Stimulated activated CD8-positive, alpha-beta memory T cell treated with anti-CD3 and anti-CD28 coated beads, Interleukin-15, amount 100 ng/mL, for 24 hours (primary cell): Measurements from ENCODE around the gene GFAP.

Experiments
- DNase-seq: peaks from one replicate; pipeline ENCODE4 v3.0.0-alpha.2; 2020; ENCODE audit warnings: low read depth

GFAP gene

DNA sequence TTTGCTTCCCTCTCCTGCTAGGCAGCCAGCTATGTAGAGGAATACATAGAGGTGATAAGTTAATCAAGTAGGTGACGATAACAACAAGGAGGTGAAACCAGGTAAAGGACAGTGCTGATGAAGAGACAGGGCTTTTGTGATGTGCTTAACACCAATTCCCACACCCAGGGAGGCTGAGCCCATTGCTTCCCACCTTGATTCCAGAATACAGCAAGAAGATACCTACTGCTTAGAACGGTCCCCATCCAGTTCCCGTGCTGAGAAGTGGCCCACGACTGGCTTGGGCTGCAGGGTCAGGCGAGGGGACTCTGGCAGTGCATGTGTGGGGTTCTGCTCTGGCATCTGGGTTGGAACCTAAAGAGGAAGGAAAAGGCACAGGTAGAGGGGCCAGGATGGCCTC lies 16.1 kb upstream of the GFAP start:
- no peak for DNase-seq

DNA sequence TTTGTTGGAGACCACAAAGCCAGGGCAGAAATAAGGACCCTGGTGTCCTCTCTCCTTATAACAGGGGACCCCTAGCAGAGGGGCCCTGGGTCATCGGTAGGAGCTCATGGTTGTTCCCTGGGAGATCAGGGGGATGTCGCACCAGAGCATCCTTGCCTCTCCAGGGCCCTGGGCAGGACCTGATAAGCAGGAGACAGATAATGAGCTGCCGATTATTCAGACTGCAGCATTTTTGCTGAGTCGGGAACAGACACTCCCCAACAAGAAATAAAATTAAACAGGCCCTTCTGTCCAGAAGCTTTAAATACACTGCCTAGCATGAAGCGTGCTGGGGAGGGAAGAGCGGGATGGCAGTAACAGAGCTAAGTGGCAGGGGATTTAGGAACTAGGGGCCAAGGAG lies 15.4 kb upstream of the GFAP start:
- no peak for DNase-seq

DNA sequence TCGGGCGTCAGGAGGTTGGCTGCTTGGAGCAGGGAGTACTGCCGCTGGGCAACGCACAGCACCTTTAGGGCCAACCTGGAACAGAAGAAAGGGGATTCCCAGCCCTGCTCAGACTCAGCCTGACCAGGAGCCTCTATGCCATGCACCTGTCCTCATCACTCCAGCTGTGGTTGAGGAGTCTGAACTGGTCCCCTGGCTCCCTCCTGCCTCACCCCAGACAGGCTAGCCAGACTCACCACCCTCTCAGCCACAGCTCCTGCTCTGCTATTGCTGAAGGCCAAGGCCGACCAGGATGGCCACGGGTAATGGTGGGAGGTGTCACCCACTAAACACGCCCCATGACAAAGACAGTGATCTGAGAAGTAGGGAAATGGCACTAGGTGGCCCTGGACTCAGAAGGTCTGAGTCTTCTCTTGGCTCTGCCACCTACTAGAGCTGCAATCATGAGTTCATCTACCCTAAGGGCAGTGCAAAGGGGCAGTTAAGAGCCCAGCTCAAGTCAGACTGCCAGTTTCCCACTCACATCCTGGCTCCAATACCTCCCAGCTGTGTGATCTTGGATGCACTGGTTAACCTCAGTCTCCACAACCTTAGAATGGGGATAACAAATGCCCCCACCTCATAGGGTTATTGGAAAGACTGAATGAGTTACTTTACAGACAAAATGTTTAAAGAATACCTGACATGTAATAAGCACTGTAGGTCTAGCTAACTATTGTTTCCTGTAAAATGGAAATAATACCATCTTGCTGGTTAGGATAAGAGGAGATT lies 13.8 kb upstream of the GFAP start:
- no peak for DNase-seq

DNA sequence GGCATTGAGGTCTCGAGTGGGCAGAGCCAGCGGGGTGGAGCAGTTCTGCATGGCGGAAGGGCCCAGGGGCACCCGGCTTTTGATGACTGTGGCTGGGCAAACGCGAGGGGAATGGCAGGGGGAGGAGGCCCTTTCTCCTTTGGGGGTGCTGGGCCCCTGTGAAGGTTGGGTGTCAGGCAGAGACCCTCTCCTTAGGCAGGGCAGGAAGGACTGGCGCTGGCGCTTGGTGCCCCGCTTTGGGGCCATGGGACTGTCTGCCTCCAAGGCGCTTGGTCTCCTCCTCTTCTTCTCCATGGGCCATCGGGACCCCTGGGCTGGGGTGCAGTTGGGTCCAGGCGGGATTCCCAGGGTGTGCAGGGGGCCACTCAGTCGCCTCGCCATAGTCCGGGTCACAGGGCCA lies 12.8 kb upstream of the GFAP start:
- no peak for DNase-seq

DNA sequence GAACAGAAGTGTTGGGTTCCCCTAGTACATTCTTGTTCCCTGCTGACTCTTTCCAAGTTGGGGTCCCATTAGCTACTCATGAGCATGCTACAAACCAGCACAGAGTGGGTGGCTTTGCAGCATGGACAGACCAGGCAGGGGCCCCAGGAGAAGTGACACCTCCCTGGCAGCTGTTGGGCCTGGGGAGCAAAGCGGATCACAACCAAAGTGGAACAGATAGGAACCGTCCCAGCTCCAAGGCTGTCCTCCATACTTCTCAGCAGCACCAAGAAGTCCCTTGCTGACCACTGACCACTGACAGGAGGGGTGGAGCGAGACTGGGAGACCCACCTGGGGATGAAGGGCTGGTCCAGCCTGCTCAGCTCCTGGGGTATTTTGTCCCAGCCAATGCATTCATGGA lies 12.4 kb upstream of the GFAP start:
- DNase-seq = no peak

DNA sequence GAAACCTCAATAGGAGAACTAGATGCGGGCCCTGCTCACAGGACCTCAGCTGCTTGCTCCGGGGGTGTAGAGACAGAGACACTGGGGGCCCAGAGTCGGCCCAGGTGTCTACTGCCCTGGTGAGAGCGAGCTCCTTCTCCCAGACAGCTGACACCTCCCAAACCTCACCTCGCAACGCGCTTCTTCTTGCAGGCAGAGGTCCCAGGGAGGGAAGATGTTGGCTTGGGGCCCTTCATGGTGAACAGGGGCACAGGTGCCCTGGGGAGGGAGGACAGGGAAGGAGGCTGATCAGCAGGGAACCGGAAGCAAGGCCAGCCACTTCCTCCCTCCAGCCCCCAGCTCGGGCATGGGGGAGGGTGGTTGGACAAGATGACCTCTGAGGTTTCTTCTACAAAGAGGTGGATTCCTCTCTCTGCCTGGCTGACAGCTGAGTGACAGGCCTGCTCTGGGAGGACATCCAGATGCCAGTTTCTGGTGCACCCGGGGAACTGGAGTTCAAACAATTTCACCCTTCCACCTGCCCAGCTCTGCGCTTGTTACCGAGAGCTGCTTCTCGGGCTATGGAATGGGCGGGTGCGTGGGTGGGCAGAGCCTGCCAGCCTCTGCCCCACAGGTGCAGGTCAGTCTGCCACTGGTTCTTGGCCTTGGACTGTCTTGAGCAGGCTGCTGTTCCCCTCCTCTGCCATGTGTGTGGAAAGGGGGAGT lies 11.7 kb upstream of the GFAP start:
- DNase-seq = no peak

DNA sequence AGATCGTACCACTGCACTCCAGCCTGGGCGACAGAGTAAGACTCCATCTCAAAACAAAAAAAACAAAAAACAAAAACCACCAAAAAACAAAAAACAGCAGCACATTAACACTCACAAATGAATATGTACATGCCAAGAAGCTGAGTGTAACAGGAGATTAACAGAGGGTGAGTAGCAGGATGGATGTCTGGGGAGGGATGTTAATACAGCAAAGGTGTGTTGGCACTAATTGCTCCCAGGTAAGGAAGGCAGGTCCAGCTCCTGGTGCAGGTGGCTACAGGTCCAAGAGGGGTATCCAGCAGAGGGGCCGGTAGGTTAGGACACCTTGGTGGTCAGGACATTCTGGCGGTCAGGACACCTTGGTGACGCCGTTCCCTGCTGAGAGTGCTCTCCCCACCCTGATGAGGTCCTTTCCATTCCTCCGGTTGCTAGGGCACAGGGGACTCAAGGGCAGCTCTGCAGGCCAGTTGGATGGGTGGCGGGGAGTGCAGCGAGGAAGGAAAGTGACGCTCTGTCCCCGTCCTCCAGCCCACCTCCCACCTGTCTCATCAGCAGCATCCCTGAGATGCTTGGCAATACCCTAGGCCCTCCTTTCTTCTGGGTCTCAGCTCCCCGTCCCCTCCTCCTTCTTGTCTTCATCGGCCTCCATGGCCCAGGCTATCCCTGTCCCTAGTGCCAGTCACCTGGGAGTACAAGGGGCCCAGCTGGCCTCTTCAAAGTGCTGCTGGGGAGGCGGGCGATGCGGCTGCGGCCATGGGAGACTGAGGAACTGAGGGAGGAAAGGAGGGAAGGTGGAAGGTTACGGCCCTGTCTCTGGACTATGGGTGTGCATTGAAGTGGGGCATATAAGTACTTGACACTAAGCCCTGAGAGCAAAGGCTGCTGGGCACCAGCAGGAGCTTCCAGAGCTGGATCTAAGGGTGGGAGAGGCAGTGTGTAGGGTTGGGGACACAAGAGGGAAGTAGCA lies 10.7 kb upstream of the GFAP start:
- DNase-seq = no peak

DNA sequence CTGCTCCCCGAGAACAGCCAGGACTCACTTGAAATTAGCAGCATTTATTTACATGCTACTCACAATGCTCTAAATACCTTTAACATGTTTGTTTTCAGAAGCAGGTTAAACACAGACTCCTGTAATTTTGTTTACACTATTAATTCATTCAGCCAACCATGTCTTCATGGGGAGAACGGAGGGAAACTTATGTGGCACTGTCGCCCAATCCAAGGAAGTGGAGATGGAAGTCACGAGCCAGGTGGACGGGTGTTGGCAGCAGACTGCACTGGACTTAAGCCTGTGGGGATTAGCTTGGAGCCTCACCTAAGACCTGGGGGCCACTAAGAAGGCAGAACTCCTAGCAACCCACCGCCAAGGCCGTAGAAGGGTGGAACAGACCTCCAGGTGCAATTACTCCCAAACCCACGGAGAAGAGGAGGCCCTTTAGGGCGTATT lies 8.8 kb upstream of the GFAP start:
- DNase-seq = no peak

DNA sequence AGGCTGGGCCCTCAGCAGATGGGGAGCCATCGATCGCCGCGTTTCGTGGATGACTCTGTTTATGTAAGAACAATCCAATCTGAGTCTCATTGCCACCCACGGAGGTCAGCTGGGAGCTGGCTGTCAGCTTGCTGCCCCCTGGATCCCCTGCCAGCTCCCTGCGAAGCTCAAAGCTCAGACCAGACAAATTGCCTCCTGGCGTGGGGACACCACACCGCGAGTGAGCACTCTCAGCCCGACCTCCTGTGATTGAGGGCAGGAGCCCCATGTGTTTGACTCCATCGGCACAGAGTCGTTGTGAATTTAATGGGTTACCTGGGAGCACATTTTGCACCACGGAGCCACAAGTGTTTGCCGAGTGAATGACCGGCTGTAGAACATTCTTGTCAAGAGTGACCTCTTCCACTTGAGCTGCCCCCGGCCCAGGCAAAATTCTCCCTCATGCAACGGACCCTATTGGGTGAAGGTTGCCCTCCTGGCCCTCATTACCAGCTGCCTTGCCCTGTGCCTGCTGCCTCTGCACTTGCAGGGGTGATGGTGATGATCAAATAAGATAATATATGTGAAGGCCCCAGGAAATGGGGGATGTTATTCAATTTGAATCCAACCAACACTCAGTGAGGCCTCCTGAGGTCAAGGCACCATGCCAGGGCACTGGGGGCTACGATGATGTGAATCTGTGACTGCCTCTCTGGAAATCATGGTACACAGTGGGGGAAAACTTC lies 7.6 kb upstream of the GFAP start:
- no peak for DNase-seq

DNA sequence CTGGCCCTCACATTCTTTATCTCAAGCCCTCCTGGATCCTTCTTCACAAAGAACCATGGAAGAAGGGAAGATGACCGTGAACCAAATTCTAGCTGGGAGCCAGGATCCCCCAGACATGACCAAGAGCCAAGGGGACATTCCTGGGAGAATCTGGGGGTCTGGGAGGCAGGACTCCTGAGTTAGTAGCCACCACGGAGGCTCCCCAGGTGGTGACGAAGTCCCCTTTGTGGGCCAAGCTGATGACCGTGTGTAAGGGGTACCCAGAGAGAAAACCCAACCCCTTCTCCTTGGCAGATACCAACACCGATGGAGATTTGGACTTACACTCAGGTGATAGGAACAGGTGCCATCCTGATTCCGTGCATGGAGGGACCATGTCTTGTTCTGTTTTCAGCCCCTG lies 6.8 kb upstream of the GFAP start:
- DNase-seq = no peak

DNA sequence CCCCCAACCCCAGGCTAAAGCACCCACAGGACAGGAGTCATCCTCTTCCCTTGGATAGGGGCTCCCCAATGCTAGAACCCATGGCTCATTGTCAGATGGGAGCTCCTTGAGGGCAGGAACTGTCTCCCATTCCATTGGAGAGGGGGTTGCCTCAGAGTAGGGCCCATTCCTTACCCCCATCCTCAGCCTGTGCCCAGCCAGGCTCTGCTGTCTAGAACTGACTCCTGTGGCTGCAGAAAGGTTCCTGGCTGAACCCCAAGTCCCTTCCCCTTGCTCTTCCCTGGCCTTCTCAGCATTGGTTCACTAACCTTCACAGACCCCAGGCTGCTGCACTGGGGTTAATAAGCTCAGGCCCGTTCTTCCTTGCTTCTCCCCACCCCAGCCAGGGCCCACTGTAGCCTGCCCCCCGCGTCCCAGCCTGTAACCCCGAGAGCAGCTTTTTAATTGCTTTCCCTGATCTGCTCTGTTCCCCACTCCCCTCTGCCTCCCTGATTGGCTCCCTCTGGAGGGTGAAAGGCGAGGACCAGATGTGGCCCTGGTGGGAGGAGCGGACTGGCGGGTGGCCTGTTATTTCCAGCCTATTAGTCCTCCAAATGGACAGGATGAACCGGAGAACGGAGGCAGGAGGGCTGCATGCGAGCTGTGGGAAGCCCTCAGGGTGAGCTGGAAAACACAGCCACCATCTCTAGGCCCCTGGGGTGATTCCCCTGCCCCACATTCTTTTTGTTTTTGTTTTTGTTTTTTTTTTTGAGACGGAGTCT lies 6.0 kb upstream of the GFAP start:
- no peak for DNase-seq

DNA sequence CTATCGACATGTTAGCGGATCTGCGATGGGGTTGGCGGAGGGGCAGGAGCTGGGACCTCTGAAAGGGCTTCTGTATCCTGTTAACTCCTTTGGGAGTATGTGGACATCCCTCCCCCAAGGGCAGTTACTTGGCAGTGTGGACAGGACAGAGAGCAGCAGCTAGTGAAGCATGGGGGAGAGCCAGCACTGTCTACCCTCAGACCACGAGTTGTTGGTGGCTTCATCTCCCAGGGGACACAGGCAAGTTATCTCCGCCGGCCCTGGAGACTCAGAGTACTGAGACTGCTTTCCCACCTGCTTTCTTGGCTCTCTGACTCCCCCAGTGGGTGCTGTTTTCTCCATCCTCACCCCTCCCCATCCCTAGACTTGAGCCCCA lies 5.3 kb upstream of the GFAP start:
- DNase-seq = no peak

DNA sequence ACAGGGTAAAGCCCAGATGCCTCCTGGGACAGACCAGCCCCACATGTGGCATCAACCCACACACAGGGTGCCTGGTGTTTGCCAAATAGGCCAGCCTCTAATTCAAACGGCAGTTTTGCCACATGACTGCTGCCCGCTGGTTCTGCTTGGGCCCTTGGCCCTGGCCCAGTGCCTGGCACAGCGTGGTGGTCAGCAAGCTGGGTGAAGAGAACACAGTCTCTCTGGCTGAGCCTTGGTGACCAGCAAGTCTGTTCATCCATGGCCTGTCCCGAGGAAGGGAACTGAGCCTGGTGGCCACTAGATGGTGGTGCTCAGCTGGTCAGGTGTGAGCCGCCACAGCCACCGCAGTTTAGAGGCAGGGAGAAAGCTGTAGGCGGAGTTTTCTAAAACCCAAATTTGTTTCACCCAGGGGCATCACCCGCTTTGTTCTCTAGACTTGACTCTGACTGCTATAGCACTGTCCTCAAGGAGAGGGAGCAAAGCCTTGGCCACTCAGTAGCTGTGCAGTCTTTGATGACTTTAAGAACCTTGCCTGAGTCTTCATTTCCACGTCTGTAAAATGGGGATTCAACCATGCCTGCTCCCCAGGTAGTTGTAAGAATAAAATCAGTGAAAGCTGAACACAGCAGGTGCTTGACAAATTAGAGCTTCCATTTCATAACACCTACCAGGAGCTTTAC lies 4.7 kb upstream of the GFAP start:
- no peak for DNase-seq

DNA sequence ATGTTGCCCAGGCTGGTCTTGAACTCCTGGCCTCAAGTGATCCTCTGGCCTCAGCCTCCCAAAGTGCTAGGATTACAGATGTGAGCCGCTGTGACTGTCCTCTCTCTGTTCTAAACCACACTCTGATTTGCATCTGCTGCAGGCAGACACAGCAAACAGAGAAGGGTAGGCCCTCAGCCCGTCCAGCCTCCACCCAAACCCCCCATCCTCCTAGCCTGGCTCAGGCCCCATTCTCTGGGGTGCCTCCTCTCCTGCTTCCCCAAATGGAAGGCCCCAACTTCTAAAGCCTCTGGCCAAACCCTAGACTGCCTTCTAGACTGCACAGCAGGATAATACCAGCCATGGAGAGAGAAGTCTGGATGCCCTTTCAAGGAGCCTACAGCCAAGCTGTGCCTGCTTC lies 4.1 kb upstream of the GFAP start:
- DNase-seq = no peak

DNA sequence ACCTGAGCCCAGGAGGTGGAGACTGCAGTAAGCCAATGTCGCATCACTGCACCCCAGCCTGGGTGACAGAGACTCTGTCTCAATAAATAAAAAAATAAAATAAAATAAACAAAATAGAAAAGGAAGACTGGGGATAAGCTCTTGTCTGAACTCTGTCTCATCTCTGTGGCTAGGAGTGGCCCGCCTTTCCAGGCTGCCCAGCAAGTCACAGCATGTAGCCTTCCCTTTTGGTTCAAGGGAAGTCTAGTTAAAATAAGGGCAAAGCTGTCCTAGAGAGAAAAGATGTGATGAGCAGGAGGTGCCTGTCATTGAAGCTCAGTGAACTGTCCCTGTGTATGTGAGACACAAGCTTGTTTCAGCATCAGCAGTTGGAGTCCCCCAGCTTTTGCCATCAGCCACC lies 2.7 kb upstream of the GFAP start:
- no peak for DNase-seq

DNA sequence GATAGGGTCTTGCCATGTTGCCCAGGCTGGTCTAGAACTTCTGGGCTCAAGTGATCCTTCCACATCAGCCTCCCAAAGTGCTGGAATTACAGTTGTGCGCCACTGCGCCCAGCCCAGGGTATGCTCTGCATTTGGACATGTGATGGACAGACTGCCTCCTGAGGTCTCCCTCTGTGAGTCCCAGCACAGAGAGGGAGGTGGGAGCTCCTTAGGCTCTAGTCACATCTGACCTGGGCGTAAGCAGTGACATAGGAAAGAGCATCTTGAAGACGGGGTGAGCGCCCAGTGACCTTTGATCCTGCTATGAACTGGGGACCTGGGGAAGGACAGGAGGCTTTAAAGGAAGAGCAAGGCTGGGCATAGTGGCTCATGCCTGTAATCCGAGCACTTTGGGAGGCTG lies 2.2 kb upstream of the GFAP start:
- DNase-seq = no peak

DNA sequence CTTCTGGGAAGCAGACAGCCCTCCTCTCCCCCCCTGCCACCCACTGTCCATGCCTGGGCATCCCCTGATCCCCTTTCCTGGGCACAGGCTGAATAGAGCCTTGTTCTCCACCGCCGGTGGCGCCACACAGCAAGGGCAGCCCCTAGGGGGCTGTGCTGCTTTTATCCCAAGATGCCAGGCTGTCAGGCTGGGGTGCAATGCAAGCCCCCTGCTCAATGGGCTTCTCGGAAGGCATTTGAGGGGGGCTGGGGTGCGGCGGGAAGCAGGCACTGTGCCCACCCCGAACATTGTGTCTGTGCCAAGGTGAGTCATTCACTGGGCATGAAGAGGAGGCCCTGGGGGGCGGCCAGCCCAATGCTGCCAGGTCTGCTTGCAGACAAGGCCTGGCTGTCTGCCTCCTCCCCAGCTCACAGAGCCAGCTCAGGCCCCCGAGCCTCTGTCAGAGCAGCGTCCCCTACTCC lies 1.5 kb upstream of the GFAP start:
- no peak for DNase-seq

DNA sequence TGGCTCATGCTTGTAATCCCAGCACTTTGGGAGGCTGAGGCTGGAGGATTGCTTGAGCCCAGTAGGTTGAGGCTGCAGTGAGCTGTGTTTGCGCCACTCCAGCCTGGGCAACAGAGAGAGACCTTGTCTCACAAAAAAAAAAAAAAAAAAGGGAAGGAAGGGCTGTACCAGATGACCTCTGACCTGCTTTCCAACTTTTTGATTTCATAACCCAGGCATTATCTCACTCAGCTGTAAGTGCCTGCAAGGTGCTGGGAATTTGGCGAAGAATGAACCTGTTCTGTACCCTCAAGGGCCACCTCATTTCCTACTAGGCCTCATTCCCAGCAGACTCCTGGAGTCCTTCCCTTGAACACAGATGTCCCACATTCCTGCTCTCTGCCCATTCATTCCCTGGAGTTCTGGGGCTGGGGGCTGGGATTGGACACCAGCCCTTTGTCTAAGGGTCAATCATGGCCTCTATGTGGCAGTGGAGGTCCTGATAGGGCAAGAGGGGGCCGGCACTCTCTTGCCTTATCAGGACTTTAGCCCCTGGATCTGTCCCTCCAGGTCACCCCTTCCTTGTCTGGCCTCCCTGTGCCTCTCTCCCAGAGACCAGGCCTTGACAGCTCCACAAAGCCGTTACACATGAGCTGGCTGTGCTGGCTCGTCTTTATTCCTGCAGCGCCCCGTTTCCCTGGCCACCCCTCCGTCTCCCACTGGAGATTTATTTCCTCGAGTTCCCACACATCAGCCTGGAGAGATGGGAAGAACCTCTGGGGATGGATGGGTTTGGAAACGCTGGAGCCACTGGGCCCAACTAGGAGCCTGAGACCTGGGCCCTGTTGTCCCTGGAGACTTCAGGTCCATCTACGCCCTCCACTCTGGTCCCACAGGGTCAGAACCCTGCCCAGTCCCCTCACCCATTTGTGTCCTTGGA lies 821 bp upstream of the GFAP start:
- no peak for DNase-seq

DNA sequence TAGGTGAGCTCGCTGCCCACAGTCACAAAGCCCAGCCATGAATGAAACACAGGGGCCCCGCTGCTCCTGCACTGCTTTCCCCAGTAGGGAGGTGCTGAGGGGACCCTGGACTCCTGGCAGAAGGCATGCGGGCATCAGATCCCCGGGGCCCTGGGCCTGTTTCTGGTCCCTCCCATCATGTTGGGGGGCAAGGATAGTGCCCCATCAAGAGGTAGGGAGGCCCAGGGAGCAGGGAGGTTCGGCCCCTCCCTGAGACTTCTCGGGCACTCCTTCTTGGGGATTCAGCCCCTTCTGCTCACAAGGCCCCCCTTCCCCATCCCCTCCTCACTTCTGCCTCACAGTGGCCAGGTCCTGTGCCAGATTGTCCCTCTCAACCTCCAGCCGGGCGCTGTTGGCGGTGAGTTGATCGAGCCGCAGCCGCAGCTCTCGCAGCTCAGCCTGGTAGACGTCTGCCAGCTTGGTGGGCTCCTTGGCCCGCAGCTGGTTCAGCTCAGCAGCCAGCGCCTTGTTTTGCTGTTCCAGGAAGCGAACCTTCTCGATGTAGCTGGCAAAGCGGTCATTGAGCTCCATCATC lies 515 bp downstream of the GFAP start:
- DNase-seq = no peak
